Ascending aorta (tissue), 2 donors: ENCODE results near the gene STK17B. TPM values are rescaled to one million over a fixed set of nuclear protein-coding genes. Genes with fewer than 3 reads are reported as not detected.

Source experiments
- DNase-seq, 2 donors: peaks; one replicate each; pipeline ENCODE4 v3.0.0-alpha.2; 2019; ENCODE audit warnings: low spot score in 2 of 2
- H3K27ac ChIP-seq, 2 donors: fragments of 200-600 bp; sonication (generic); one replicate each; pipeline ENCODE4 v1.5.1; 2016 to 2017; ENCODE audit warnings: mild to moderate bottlenecking in 1 of 2
- H3K27me3 ChIP-seq: fragments of 200-600 bp; sonication (generic); one replicate; pipeline ENCODE4 v1.5.1; 2017
- H3K36me3 ChIP-seq, 2 donors: fragments of 200-600 bp; sonication (generic); one replicate each; pipeline ENCODE4 v1.5.1; 2016
- H3K4me1 ChIP-seq, 2 donors: fragments of 200-600 bp; sonication (generic); one replicate each; pipeline ENCODE4 v1.5.1; 2016 to 2017; ENCODE audit warnings: mild to moderate bottlenecking in 1 of 2
- H3K4me3 ChIP-seq, 2 donors: fragments of 200-600 bp; sonication (generic); one replicate each; pipeline ENCODE4 v1.5.1; 2016 to 2017; ENCODE audit warnings: mild to moderate bottlenecking in 1 of 2
- H3K9me3 ChIP-seq, 2 donors: fragments of 200-600 bp; sonication (generic); one replicate each; pipeline ENCODE4 v1.5.1; 2016
- CTCF ChIP-seq, 3 experiments: fragments of 200-600 bp in 2 of 3; fragments of 450-650 bp in 1 of 3; sonication (generic) in 2 of 3; IDR thresholded peaks; one replicate each; pipeline ENCODE4 v1.5.1; 2016 to 2019; ENCODE audit warnings: antibody characterized with exemption in 3 of 3, mild to moderate bottlenecking in 1 of 3, moderate library complexity in 1 of 3
- intact Hi-C: fragments of 100-400 bp; cut with DNase I; formaldehyde crosslinking; loops from one replicate; pipeline ENCODE4 v1.15.1; 2023
- total RNA-seq: library from RNA; depleted of rRNA; stranded (reverse); fragments of >200 nt; gene quantifications from one replicate; pipeline ENCODE4 v1.1.0, GENCODE V29; 2016

STK17B gene
- total RNA-seq, 1 donor from 2014 or later: 8.4 TPM

- no peaks in the 10 kb centered on the region for H3K27me3 ChIP-seq
- TF ChIP-seq CTCF (IDR thresholded peaks at IDR 0.05): no peak
- no peak overlapping the region for H3K27ac ChIP-seq
- H3K36me3 ChIP-seq: no peaks in the 10 kb centered on the region
- H3K9me3 ChIP-seq: no peaks in the 10 kb centered on the region
- no peak overlapping the region for H3K4me3 ChIP-seq
- intact Hi-C loops: no loop called here
- H3K4me1 ChIP-seq: no peaks in the 10 kb centered on the region
- DNase-seq: no peak
Measured at GRCh38 chr2:196103626-196104025, 67.8 kb downstream of the STK17B start.

GRCh38 chr2:196101325-196101991 is 69.9 kb downstream of the STK17B start:
- Histone ChIP-seq H3K36me3 (no peaks in the 10 kb centered on the region), H3K4me1 (no peaks in the 10 kb centered on the region), H3K27ac (no peak overlapping the region), H3K27me3 (no peaks in the 10 kb centered on the region), H3K4me3 (no peak overlapping the region), H3K9me3 (no peaks in the 10 kb centered on the region)
- no peak for DNase-seq
- TF ChIP-seq CTCF (IDR thresholded peaks at IDR 0.05): no peak
- intact Hi-C loops: no loop called here

GRCh38 chr2:196099916-196100315 is 71.5 kb downstream of the STK17B start:
- Histone ChIP-seq H3K4me1 (no peaks in the 10 kb centered on the region), H3K4me3 (no peak overlapping the region), H3K36me3 (no peaks in the 10 kb centered on the region), H3K27ac (no peak overlapping the region), H3K9me3 (no peaks in the 10 kb centered on the region), H3K27me3 (no peaks in the 10 kb centered on the region)
- no peak for DNase-seq
- TF ChIP-seq CTCF (IDR thresholded peaks at IDR 0.05): no peak
- intact Hi-C loops: no loop called here

GRCh38 chr2:196097864-196098660 is 73.3 kb downstream of the STK17B start:
- Histone ChIP-seq H3K4me3 (no peak overlapping the region), H3K27ac (no peak overlapping the region), H3K4me1 (no peaks in the 10 kb centered on the region), H3K9me3 (no peaks in the 10 kb centered on the region), H3K36me3 (no peaks in the 10 kb centered on the region), H3K27me3 (no peaks in the 10 kb centered on the region)
- DNase-seq: no peak
- intact Hi-C loops: no loop called here
- TF ChIP-seq CTCF (IDR thresholded peaks at IDR 0.05): no peak

- Histone ChIP-seq H3K4me3 (no peak overlapping the region), H3K4me1 (no peaks in the 10 kb centered on the region), H3K27me3 (no peaks in the 10 kb centered on the region), H3K27ac (no peak overlapping the region), H3K9me3 (no peaks in the 10 kb centered on the region), H3K36me3 (no peaks in the 10 kb centered on the region)
- intact Hi-C loops: no loop called here
- DNase-seq: no peak
- no peak for TF ChIP-seq CTCF (IDR thresholded peaks at IDR 0.05)
Measured at GRCh38 chr2:196096982-196097745, 74.2 kb downstream of the STK17B start.
